ENCODE measurements around the gene NME5.
"Not testable (repeated sequence)": the region's sequence is repeated elsewhere in the genome, so short reads cannot be mapped to it uniquely, and the experiment has no call there.

The NME5 gene

DNA sequence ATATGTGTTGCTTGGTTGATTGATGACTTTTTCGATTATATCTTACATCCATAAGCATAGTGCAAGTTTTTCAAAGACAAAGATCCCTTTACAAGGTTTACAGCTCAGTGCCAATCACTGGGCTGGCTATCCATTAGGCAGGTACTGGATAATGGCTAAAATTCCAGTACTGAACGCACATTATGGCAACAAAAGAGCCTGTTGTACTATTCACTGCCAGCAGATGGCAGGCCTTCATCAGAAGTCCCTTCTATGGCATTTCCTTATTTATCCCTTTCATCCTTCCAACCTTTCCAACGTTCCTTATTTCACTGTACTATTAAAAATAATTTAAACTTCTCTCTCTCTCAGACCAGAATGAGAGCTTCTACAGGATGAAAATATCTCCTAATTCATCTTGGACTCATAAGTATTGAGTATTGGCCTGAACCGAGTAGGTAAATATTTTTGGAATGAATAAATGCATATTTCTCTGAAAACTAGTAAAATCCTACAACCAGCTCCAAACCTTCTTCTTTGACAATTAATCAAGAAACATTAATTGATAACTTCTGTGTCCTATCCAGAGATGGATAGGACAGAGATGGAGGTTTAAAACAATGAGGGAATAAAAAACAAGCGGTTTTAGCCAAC lies 62.0 kb downstream of the NME5 start:
- DNase-seq (ENCODE audit: low read depth): peak; percentile 51

DNA sequence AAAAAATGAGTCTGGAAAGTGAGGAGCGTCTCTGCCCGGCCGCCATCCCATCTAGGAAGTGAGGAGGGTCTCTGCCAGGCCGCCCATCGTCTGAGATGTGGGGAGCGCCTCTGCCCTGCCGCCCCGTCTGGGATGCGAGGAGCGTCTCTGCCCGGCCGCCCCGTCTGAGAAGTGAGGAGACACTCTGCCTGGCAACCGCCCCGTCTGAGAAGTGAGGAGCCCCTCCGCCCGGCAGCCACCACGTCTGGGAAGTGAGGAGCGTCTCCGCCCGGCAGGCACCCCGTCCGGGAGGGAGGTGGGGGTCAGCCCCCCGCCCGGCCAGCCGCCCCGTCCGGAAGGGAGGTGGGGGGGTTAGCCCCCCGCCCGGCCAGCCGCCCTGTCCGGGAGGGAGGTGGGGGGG lies 69.2 kb downstream of the NME5 start:
- DNase-seq (ENCODE audit: low read depth): not testable (repeated sequence)

DNA sequence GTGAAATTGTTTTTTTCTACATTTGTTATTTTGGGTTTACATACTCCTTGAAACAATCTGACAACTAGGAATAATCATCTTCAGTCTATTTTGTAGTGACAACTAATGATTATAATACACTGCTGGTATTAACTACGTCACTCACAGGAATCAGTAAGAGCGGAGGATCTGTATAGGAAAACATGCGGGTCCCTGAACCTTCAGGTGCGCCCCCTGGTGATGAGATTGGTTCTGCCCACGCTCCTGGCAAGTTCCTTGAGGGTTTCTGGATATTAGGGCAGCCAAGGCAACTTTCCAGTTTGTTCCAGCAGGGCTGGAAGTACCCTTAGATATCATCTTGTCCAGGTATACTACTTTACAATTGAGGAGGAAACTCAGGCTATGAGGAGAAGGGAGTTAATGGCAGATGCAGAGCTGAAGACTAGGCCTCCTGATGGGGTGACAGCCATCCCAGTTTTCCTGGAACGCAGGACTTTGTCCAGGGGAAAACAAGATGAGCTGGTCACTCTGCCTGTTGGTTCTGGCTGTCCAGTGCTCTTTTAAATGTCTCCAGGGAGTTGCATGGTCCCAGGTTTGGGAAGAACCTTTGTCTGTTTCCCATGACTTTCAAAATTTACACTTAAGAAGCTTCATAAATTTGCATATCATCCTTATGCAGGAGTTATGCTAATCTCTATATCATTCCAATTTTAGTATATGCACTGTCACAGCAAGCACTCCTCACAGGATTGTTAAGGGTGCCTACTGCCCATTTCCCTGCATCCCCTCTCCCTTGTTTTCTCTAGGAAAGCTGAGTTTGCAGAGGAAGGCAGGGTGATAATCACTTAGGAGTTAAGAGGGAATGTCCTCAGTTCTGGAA lies 70.3 kb downstream of the NME5 start:
- DNase-seq (ENCODE audit: low read depth): peak; percentile 66

DNA sequence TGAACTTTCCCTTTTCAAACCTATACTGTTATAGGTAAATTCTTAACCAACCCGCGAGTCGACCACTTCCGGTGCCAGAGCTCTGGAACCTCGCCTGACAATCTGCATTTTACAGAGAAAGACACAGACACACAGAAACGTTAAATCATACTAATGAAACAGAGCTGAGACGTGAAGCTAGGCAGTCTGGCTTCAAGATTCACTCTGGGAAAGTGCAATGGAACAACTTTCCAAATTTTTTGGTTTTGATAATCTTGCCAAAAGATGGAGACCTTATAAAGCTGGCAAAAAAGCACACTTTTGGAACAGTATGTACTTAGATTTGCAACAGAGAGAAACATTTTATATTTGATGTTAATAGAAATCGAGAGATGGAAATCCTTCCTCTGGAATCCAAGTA lies 71.3 kb downstream of the NME5 start:
- DNase-seq (ENCODE audit: low read depth): no peak
